8988T (cell line): ENCODE measurements around the gene DNAAF5.
A peak's percentile ranks its signal among the peaks of the same experiment; 100 is the strongest.

Experiments used
- DNase-seq: peaks from one replicate; pipeline ENCODE4 v3.0.0; 2011

Gene DNAAF5

GRCh38 chr7:726084-726853 lies at the start of gene DNAAF5:
DNAAF5 (plus strand) TSS chr7:726699; CDS start chr7:726721, 22 bp downstream.
- peak; percentile 85 for DNase-seq

- no peak for DNase-seq
These were observed 49.5 kb upstream of the DNAAF5 start for GRCh38 chr7:676972-677385.

DNA sequence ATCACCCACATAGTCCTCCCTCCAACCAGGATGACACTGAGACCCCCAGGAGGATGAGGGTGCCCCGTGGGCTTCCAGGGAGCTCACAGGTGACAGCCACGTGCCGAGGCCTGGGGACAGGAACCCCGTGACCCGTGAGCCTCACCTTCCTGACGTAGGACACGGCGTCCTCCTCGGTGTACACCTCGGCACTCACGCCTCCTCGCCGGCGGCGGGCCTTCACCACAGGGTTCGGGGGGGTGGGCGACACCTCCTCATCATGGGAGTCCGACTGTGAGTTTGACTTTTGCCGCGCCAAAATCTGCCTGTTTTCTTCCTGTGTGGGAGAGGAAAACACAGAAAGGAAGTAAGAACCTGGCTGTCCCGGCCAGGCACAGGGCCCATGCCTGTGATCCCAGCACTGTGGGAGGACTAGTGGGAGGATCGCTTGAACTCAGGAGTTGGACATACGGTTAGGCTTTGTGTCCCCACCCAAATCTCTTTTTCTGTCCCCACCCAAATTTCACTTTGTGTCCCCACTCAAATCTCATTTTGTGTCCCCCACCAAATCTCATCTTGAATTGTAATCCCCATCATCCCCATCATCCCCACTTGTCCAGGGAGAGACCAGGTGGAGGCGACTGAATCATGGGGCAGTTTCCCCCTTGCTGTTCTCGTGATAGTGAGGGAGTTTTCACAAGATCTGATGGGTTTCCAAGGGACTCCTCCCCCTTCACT lies 45.9 kb upstream of the DNAAF5 start:
- no peak for DNase-seq

DNA sequence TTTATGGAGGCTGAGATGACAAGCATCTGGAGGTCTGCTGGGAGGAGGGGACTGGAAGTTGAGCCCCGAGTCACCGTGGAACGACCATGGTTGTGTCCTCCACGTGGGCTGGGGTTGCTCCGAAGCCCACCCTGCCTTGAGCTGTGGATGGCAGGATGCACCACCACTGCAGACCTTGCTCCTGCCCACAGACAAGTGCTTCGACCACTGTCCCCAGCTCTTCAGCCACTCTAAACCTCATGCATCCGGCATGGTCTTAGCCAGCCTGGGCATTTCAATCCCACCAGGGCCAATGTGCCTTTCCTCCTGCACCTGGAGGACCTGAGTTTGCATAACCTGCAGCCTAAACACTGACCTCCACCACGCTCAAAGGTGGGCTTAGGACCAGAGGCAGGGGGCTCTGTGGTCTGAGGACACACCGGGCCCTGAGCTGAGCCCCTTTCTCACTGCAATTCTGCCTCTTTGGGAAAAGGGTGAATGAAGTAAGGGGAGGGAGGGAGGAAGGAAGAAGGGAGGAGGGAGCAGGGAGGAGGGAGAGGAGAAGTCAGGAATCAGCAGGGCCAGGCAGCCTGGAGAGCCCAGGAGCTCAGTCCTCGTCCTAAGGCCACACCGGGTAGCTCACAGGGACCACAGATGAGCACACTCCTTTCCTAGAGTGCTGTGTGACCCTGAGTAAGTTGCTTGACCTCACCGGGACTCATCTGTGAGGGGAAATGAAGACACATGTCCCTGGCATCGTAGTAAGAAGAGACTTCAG lies 44.8 kb upstream of the DNAAF5 start:
- no peak for DNase-seq

GRCh38 chr7:682810-683209 lies 43.7 kb upstream of the DNAAF5 start:
- no peak for DNase-seq

DNA sequence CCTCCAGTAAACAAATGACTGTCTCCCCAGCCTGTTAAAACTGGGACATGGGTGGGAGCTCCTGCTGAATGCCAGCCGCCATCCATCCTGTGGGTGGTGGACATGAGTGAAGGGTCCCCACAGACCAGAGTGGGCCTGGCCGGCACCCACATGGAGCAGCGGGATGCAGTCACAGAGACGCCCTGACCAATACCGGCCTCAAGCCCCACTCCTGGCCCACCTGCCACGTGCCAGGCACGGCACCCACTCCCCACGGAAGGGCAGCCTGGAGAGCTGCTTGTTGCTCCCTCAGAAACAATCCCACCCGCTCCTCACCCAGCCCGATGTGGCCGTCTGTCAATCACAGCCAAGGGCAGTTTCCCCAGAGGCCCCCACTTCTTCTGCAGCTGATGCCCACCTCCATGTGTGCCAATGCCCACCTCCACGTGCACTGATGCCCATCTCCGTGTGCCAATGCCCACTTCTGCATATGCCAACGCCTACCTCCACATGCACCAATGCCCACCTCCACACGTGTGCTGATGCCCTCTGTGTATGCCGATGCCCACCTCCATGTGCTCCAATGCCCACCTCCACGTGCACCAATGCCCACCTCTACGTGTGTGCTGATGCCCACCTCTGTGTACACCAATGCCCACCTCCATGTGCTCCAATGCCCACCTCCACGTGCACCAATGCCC lies 42.8 kb upstream of the DNAAF5 start:
- DNase-seq: no peak

- DNase-seq: no peak
These were observed 42.1 kb upstream of the DNAAF5 start for GRCh38 chr7:684416-684815.

- no peak for DNase-seq
These were observed 41.0 kb upstream of the DNAAF5 start for GRCh38 chr7:685540-685939.

DNA sequence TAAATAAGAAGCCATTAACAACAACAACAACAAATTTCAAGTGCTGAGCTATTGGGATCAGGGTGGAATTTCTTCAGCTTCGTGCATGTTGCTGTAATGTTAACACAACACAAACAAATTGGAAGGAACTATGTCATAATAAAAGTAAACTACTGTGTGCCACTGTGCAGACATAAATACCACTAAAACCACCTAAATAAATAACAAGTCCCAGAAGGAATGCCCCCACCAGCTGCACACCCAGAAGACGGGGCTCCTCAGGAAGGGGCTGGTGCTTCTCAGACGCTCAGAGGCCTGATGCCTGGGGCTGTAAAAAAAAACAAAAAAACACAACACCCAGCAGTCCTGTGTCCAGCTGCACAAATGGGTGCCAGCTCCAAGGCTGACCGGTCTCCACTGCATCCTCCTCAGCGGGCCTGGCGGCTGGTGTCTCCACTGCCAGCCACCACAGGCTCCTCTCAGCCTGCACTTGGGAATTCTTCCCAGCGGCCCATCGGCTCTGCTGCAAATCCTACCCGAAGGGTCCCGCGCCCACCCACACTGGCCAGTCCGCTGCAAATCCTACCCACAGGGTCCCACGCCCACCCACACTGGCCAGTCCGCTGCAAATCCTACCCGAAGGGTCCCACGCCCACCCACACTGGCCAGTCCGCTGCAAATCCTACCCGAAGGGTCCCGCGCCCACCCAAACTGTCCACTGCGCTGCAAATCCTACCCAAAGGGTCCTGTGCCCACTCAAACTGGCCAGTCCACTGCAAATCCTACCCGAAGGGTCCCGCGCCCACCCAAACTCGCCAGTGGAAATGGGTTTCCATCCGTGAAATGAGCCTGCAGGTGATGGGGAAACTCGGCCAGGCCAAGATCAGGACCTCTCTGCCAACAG lies 35.8 kb upstream of the DNAAF5 start:
- no peak for DNase-seq

DNA sequence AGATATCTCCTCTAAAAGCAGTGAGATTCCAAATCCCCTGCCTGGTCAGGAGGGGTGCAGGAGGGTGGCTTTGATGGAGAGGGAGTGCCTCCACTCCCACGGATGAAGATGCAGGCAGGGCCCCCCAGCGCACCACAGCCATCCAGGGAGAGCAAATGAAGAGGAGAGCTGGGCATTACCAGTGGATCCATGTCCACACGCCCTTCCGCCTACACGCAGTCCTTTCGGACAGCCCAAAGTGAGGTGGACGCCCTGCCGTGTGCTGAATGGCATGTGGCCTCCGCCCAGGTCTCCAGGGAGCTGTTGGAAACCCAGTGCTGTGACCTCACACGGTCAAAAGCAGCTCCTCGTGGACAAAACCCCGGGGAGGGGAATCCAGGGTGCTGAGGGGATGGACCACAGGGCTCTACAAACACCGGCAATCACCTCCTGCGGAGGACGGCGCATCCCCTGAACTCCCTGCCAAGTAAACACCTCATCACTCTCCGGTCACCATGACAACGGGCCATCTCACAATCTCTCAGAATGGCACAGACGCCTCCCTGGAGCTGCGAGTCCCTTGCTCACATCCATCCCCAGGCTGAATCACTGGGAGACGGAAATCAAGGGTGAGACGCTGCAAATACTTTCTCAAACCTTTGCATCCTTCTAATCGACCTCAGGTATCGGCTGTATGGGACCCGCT lies 35.0 kb upstream of the DNAAF5 start:
- DNase-seq: no peak

DNA sequence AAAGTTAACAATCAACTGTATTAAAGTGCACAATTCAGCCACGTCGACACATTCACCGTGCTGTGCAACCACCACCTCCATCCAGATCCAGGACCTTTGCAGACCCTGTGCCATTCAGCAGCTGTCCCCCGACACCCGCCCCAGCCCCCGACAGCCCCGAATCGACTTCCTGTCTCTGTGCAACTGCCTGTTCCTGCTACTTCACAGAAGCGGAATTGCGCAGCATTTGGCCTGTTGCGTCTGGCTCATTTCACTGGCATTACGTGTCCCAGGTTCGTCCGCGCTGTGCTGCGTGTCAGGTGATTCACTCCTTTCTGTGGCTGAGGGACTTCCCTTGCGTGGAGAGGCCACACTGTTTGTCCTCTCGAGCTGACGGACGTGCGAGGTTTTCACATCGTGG lies 33.2 kb upstream of the DNAAF5 start:
- DNase-seq: no peak

DNA sequence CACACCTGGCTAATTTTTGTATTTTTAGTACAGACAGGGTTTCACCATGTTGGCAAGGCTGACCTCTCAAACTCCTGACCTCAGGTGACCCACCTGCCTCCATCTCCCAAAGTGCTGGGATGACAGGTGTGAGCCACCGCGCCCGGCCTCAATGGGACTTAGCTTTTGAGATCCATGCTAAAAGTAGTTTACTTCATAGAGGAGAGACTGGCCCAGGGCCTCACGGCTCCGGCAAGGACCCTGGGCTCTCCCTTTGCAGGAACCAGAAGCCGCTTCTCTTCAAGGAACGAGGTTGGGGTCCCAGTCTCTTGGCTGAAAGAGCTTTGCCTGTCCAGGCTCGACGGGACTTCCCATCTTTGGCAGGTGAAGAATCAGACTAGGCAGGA lies 30.1 kb upstream of the DNAAF5 start:
- DNase-seq: no peak

GRCh38 chr7:696812-697551 lies 29.5 kb upstream of the DNAAF5 start:
- no peak for DNase-seq

DNA sequence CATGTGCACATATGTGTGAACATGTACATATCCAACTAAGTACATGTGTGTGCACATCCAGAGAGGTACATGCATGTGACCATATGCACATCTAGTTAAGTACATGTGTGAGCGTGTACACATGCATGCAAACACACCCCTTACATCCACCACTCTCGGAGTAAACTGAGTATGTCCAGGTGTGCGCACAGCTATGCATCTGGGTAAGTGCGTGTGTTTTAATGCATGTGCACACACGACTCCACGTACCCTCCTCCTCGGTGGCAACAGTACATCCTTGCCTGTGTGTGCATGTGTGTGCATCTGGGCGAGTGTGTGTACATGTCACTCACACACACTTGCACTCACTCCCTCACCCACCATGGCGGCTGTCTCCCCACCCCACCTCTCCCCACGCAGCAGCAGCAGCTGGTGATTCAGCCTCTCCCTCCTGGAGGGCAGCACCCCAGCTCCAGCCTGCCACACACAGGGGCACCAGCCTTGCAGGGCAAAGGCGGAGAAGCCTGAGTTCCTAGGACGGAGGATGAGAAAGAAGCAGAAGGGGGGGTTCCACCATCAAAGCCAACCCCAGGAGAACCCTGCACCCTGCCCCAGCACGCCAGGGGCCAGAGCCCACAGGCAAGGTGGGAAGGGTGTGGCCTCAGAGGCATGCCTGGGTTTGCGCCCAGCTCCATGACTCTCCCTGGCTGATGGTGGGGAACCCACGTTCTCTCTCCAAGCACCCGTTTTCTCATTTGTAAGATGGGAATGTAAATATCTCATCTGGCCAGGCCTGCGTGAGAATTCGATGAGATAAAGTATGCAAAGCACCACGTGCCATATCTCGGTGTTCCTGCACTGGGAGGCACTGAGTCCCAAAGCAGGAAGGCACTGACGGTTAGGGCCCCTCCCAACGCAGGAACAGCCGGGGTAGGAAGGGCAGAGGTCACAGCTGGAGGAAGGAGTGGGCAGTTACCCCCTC lies 27.7 kb upstream of the DNAAF5 start:
- no peak for DNase-seq

- DNase-seq: no peak
These were observed 26.9 kb upstream of the DNAAF5 start for GRCh38 chr7:699476-700170.

DNA sequence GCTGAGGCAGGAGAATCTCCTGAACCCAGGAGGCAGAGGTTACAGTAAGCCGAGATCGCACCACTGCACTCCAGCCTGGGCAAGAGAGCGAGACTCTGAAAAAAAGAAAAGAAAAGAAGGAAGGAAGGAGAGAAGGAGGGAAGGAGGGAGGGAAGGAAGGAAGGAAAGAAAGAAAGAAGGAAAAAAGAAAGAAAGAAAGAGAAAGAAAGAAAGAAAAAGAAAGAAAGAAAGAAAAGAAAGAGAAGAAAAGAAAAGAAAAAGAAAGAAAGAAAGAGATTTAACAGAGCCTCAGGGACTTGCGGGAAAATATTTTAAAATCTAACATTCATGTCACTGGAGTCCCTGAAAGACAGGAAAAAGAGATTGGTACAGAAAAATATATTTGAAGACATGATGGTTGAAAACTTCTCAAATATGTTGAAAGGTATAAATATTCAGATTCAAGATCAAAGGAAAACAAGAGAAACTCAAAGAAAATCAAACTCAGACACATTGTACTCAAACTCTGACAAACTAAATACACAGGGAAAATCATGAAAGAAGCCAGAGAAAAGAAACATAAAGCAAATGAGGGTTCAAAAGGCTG lies 25.3 kb upstream of the DNAAF5 start:
- no peak for DNase-seq

GRCh38 chr7:703049-703448 lies 23.4 kb upstream of the DNAAF5 start:
- no peak for DNase-seq

- DNase-seq: no peak
These were observed 19.8 kb upstream of the DNAAF5 start for GRCh38 chr7:706721-707120.
